Stomach (tissue), 4 donors: ENCODE data around the gene STKLD1.

Experiments
- POLR2A ChIP-seq, 4 donors: fragments of 450-650 bp; IDR thresholded peaks; one replicate each; pipeline ENCODE4 v1.6.1; 2016; ENCODE audit warnings: antibody characterized with exemption in 4 of 4, control low read depth in 2 of 4, mild to moderate bottlenecking in 1 of 4, moderate library complexity in 1 of 4
- TF ChIP-seq, protein P1 (sequence below), 7 experiments: fragments of 450-650 bp in 4 of 7; fragments of 200-600 bp in 3 of 7; sonication (generic) in 3 of 7; IDR thresholded peaks; one replicate each; pipeline ENCODE4 v1.5.1; 2016 to 2019; ENCODE audit warnings: antibody characterized with exemption in 7 of 7, control low read depth in 2 of 7, mild to moderate bottlenecking in 1 of 7

DNA sequence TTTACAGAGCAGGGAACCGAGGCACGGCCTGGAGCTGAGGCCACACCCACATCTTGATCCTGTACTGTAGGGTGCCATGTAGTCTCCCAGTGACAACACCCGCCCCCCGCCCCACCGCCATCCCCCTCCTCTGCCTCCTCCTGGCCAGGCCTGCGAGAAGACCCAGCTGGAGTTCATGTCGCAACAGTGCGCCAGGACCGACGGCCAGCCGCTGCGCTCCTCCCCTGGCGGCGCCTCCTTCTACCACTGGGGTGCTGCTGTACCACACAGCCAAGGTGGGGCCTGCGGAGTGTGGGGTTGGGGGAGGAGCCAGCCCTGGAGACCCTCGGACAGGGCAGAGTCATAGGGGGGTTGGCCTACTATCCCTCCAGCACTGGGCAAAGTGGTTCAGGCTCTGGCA is 60.5 kb downstream of the STKLD1 start:
- TF ChIP-seq POLR2A (IDR thresholded peaks at IDR 0.05): no peak
- TF ChIP-seq, protein P1, sequence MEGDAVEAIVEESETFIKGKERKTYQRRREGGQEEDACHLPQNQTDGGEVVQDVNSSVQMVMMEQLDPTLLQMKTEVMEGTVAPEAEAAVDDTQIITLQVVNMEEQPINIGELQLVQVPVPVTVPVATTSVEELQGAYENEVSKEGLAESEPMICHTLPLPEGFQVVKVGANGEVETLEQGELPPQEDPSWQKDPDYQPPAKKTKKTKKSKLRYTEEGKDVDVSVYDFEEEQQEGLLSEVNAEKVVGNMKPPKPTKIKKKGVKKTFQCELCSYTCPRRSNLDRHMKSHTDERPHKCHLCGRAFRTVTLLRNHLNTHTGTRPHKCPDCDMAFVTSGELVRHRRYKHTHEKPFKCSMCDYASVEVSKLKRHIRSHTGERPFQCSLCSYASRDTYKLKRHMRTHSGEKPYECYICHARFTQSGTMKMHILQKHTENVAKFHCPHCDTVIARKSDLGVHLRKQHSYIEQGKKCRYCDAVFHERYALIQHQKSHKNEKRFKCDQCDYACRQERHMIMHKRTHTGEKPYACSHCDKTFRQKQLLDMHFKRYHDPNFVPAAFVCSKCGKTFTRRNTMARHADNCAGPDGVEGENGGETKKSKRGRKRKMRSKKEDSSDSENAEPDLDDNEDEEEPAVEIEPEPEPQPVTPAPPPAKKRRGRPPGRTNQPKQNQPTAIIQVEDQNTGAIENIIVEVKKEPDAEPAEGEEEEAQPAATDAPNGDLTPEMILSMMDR (IDR thresholded peaks at IDR 0.05): no peak
